ENCODE measurements around the gene PRSS57. TPM values are rescaled to one million over a fixed set of nuclear protein-coding genes. Genes with fewer than 3 reads are reported as not detected.

Gene PRSS57
- total and polyA plus RNA-seq, 2 donors (not counting 1 experiment from before 2014, with no cell fraction given) = not detected

- Mint-ChIP-seq H3K4me1 (peaks cover 9% of the 10 kb centered on the region), H3K9me3 (ENCODE audit: insufficient read depth) (no peaks in the 10 kb centered on the region), H3K27me3 (no peaks in the 10 kb centered on the region), H3K4me3 (no peak overlapping the region), H3K27ac (no peak overlapping the region)
- no peak overlapping the region for H3K4me2 ChIP-seq (replicated peaks; ENCODE audit: low read depth, low read length, poor library complexity, severe bottlenecking)
- H3K27ac ChIP-seq (ENCODE audit: low read length in 2 of 2) = peak overlapping the region in 1 of 2 donors; percentile 33
- DNase-seq (no peak), ATAC-seq (ENCODE audit: low read depth) (no peak)
- H3K27me3 ChIP-seq (replicated peaks in 1 of 4; ENCODE audit: control extremely low read depth in 1 of 4, control insufficient read depth in 3 of 4, insufficient read depth in 4 of 4, low read length in 3 of 4) = no peaks in the 10 kb centered on the region
- peaks cover 76% of the 10 kb centered on the region for H4K20me1 ChIP-seq (ENCODE audit: control insufficient read depth, insufficient read depth, low read length, poor library complexity, severe bottlenecking)
- ChIA-PET CTCF (interaction anchor here (1.3 kb wide), 1 partner anchor 13 kb away, joined by 6 read pairs; no protein-coding TSS in a partner anchor), POLR2A (no interaction called here)
- H3K4me3 ChIP-seq (ENCODE audit: control extremely low read depth in 1 of 5, extremely low read depth in 1 of 5, insufficient read depth in 1 of 5, low read depth in 2 of 5, low read length in 4 of 5) = no peak overlapping the region
- H3K9ac ChIP-seq (ENCODE audit: low read length) = no peak overlapping the region
- H2AFZ ChIP-seq (ENCODE audit: insufficient read depth, low read depth, low read length, poor library complexity, severe bottlenecking) = no peak overlapping the region
- intact Hi-C loops (cut with micrococcal nuclease) = loop anchor here (2.0 kb wide), 1 partner anchor 14 kb away; no protein-coding TSS in a partner anchor
- no peaks in the 10 kb centered on the region for H3K4me1 ChIP-seq (ENCODE audit: control insufficient read depth in 2 of 2, insufficient read depth in 2 of 2, low read length in 2 of 2)
- H3K36me3 ChIP-seq (replicated peaks in 1 of 2; ENCODE audit: control extremely low read depth in 1 of 2, control insufficient read depth in 1 of 2, extremely low read depth in 1 of 2, insufficient read depth in 2 of 2, low read length in 1 of 2) = peaks cover 0 to 42% of the 10 kb centered on the region in 2 experiments
- peaks cover 19% of the 10 kb centered on the region for H3K79me2 ChIP-seq (ENCODE audit: control insufficient read depth, insufficient read depth, low read length)
- no peaks in the 10 kb centered on the region for H3K9me3 ChIP-seq (ENCODE audit: control extremely low read depth in 1 of 3, control insufficient read depth in 2 of 3, insufficient read depth in 1 of 3, low read length in 2 of 3)
- 93% methylated on average over 42 of the region's 48 CpGs for WGBS (ENCODE audit: insufficient coverage)
- TF ChIP-seq, protein P1, sequence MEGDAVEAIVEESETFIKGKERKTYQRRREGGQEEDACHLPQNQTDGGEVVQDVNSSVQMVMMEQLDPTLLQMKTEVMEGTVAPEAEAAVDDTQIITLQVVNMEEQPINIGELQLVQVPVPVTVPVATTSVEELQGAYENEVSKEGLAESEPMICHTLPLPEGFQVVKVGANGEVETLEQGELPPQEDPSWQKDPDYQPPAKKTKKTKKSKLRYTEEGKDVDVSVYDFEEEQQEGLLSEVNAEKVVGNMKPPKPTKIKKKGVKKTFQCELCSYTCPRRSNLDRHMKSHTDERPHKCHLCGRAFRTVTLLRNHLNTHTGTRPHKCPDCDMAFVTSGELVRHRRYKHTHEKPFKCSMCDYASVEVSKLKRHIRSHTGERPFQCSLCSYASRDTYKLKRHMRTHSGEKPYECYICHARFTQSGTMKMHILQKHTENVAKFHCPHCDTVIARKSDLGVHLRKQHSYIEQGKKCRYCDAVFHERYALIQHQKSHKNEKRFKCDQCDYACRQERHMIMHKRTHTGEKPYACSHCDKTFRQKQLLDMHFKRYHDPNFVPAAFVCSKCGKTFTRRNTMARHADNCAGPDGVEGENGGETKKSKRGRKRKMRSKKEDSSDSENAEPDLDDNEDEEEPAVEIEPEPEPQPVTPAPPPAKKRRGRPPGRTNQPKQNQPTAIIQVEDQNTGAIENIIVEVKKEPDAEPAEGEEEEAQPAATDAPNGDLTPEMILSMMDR (IDR thresholded peaks at IDR 0.05) = no peak
- no peak for TF ChIP-seq EZH2 (IDR thresholded peaks at IDR 0.05; ENCODE audit: borderline replicate concordance, insufficient read depth, low read depth, low read length, poor library complexity, severe bottlenecking)
Observed at GRCh38 chr19:646779-647565, 48.3 kb downstream of the PRSS57 start.

Data from B cell (primary cell).